NCI-H128 (cell line): ENCODE data around the gene ENTREP1.

Source experiments
- DNase-seq: peaks from one replicate; lab custom pipeline; 2025; ENCODE audit not compliant: unreplicated experiment; lab: John Stamatoyannopoulos, UW

ENTREP1 gene

DNA sequence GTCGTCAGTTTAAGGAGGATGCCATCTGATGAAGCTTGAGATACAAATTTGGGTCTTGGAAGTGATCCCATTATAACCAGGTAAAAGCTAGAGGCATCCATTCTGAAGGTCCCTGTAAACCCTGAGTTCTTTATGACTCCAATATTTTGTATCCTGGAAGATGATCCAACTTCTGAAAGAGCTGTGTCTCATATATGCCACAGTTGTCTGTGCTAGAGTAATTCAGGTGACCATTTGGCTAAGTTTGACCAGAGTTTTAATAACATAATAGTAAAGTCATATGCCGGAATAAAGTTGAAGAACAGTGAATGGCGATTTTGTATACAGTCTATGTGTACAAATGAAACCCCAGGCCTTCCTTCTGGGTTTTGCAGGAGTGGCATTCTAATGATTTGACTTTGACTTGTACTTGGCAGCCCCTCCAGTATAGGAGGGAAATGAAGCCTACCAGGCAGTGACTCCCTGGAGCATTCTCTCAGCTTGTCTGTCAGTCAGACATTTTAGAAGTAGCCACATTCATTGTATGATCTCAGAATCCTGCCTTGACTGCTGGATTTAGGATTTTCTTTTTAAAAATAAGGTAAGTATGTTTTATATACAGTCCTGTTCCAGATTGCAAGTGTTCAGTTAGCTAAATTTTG is 39.6 kb downstream of the ENTREP1 start:
- DNase-seq: no peak

DNA sequence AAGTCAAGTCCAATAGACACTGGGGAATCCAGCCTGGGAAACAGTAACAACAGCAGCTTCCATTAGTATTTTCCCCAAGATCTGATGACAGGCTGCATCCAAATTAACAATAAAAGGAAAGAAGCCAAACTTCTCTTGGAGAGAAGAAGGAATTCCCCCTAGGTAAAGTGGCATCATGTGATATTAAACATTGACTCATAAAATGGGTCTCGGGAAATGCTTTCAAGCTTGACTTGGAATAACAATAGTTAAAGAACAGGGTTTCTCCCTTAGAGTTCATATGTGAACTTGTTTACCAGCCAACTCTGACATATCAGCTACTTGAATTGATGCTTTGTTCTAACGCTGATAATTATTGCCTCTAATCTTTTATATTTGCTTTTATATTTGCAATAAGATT is 45.4 kb downstream of the ENTREP1 start:
- no peak for DNase-seq

DNA sequence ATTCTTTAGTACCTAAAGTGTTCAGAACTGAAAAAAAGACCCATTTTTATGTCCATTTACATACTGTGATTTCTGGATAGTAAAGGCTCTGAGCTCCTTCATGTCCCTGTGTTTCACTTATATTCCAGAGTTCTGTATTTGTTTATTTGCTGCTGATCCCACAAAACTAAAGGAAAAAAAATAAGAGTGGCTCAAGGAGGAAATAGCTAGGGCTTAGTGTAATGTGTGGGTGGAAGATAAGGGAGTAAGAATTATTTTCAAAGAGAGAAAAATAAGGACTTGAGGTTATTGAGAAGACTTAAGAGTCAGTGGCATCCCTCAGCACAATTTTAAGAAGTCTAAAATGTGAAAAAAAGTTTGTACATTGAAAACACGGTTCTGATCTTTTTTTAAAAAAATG is 46.0 kb downstream of the ENTREP1 start:
- no peak for DNase-seq

DNA sequence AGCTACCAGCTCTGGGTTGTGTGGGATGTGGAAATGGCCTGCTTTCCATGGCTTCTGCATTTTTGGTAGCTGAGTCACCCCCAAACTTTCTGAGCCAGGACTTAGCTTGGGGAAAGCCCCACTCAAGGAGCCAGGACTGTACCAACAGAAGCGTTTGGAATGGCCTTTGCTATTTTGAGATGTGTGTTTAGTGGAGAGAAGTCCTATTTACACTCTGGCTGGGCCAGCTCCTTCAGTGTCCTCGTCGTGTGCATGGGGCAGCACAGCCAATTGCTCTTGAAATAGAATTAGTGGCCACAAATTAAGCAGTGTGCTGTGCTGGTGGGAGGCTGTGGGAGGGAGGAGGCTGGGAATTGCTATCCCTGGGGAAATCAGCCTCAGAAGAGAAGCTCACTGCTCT is 51.6 kb downstream of the ENTREP1 start:
- DNase-seq: no peak

DNA sequence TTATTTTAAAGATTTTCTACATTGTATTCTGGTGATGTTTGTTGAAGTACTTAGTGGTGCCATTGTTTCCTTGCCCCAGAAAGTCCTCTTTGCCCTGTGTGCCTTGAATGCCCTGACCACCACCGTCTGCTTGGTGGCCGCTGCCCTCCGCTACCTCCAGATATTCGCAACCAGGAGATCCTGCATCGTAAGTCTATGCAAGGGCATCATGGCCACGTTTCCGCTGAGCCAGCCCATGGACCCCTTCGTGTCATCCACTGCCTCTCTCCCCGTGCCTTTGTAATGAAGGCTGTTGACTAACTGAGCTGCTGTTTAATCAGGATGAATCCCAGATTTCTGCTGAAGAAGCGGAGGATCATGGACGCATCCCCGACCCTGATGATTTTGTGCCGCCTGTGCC is 52.3 kb downstream of the ENTREP1 start:
- DNase-seq: no peak

DNA sequence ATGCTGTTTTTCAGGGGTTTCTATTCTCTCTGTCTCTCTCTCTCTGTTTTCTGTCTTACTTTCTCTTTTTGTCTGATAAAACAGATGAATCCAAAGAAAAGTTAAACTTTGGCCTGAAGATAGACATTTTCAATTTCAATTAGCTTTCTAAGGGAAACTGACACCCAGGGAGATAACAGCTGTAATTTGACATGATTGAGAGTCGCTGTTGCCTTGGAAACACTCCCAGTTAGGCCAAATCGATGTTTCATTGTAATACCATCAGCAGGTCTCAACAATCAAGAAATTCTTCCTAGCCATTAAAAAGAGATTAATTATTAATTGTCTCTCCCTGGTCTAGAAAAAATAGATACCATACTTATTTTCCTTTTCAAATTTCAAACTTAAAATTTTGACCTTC is 53.0 kb downstream of the ENTREP1 start:
- no peak for DNase-seq

DNA sequence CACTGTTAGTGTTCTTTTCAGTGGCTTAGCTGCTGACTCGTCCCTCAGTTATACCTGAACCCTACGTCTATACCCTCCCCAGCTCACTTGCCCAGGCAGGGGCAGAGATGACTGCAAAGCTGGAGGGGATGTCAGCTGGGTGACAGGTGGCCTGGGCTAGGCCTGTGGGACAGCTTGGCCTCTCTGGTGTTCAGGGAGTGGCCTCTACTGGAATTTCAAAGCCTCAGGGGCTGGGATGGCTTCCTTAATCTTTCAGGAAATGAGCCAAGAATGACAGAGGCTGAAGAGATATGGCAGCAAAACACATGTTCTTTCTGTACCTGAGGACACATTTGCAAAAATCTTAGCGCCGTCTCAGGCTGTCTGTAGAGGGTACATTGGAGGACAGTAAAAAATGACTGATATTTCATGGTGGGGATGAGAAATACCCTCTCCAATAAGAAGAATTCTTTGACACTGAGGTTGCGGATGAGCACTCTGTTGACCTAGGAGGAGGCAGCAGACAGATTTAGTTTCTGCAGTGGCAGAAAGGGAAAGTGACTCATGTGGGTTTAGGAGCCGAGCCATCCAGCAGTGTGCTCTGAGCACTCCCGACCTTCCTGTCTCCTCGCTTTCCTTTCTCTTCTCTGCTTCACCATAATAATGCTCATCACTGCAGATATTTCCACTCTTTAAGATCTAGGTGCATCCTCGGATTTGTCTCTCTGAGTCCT is 54.4 kb downstream of the ENTREP1 start:
- DNase-seq: no peak

DNA sequence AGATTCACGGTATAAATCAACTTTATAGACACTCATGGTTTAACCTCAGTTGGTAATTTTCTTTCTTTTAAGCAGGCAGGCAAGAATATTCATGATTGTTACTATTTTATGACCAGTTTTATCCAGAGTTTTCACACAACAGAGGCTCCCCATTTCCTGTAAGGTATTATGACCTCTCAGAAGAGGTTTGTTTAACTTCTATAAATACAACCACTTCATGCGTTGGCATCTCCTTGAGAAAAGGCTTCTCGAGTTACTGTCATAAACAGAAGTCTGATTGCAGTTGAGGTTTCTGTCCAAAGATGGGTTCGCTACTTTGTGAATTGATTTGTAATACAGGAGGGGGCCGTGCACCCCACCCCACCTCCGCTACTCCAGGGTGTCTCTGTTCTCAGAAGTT is 55.3 kb downstream of the ENTREP1 start:
- DNase-seq: no peak

DNA sequence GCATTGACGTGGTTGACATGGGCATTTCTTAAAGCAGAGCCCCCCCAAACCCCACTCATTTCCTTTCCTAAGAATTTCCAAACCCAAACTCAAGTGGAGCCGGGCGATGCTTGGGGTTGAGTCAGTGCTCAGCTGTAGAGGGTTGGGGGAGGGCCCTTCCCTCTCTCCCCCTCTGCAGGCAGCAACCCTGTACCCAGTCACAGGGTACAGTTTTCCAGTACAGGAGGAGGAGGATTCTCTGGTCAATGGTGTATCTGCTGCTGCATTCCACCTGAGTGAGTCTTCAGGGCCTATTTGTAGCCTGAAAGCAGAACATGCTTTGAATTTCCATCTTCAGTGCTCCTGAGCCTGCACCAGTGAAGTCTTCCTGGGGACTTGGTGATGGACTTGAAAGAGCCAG is 55.8 kb downstream of the ENTREP1 start:
- no peak for DNase-seq

DNA sequence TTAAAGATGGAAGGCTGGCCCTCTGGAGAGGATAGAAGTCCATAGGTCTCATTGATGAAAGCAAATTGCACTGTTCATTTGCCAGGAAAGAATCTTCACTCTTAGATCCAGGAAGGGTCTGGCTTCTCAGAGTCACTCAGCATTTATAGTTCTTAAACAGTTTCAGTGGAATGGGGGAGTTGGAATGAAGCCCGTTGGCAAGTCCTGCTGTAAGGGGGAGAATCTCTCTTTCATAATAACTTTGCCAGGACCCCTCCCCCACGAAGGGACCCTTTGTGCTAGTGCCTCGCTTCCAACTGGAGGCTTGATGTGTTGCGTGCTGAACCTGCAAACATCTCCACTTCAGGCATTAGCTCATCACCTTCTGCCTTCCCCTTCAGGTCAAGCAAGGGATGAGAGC is 57.1 kb downstream of the ENTREP1 start:
- DNase-seq: no peak

DNA sequence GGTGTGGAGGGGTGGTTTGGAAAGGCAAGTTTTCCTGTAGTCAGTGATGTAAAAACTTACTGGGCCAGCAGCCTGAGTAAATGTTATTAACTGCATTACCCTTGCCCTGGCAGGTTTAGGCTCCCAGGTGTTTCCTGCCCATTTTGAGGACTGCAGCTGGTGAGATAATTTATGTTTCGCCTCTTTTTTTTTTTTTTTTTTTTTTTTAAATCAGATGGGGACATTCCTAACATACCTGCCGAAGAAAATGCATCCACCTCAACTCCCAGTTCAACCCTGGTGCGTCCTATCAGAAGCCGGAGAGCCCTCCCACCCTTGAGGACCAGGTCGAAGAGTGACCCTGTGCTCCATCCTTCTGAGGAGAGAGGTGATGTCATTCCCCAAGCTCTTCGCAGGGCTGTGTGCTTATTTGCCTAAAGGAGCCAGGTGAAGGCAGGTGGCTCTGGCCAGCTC is 60.6 kb downstream of the ENTREP1 start:
- no peak for DNase-seq

DNA sequence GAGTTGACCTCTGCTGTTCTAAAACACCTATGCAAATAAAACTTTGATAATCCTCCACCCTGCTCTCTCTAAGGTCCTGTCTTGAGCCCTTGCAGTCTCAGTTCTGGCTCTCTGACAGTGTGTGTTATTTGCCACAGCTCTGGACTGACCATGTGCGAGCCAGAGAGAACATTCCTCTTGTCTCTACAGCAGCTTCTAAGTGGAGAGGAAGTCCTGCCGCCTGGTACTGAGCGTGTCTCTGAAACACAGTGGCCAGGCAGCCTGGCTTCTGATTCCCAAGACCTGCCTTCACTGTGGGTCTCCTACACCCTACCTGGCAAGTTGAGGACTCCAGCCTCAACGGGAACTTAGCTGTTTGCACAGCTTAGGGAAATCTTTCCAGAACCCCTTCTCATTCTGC is 61.6 kb downstream of the ENTREP1 start:
- DNase-seq: no peak

DNA sequence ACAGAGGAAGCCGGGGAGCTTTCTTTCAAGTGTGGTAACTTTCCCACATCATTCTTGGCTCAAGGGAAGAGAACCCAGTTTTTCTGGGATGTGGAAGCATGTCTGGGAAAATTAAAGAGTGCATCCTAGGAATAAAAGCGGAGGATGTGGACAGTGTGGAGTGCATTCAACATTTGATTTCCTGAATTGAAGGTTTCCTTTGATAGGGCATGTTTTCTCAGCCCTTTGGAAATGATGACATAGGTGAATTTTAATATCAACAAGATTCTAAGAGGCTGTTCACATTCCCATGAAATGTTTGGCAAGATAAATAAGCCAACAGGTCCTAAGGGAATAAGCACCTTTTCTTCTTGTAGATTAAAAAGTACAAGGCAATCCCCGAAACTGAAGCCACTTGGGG is 63.6 kb downstream of the ENTREP1 start:
- DNase-seq: no peak

DNA sequence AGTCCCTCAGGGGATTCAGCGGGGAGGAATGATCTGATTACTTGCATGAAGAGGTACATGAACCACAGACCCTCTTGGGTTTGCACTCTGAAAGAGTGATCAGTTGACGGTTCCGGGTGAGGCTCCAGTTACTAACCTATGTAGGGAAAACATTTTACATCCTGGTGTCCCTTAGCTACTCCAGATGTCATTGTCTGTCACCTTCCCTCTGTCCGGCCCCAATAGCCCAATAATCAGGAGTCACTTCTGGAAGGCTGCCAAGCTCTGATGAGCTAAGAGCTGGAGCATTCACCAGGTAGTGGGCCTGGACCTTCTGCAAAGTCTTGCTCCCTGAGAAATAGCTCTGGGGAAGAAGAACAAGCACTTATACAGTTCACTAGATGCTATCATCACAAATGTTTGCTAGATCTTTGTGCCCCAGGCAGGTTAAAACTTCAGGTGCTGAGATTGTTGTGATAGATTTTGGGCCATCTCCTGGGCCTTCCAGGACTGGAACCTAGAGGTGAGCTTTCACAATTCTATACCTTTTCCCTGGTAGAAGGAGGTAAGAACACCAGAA is 64.5 kb downstream of the ENTREP1 start:
- no peak for DNase-seq

DNA sequence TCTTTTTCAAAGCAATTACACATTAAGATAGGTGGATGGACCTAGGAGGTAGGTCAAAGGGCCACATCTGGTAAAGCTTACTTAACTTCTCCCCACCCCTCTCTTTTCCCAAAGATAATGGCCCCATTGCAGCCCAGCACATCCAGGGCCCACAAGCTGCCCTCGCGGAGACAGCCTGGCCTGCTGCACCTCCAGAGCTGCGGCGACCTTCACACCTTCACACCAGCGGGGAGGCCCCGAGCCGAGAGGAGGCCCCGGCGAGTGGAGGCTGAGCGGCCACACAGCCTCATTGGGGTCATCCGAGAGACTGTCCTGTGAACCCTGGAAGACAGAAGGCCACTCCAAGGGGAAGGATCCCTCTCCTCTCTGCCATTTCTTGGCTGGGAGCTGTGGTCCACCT is 66.5 kb downstream of the ENTREP1 start:
- no peak for DNase-seq

DNA sequence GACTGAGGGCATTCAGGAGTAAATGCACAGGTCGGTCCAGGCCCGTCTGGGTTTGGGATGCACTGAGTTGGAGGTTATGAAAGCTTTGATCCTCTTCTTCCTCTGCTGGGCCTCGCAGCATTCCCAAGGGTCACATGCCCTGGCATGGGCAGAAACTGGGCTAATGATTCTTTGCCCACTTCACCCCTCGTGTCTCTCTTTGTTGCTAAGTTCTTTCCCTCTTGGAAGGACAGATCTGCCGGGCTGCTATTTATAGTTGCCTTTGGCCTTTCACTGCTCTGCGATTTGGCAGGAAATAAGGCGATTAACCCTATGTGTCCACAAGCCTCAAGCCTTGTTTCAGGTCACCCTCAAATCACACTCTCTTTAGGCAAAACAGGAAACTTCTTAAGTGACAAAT is 66.9 kb downstream of the ENTREP1 start:
- no peak for DNase-seq

DNA sequence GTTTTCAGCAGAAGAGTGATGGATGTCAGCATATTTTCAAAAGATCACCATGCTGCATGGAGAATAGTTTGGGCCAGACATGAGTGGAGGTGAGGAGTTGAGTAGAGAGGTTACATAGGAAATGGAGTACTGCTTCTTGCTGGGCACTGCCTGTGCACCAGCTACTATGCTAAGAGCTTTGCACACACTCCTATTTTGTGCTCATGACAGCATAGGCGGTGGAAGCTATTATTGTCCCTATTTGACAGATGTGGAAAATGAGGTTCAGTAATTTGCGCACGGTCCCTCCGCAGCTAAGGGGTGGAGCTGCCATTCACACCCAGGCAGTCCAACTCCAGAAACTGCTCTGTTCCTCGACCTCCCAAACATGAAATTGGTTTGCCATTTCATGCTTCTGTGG is 67.8 kb downstream of the ENTREP1 start:
- no peak for DNase-seq

DNA sequence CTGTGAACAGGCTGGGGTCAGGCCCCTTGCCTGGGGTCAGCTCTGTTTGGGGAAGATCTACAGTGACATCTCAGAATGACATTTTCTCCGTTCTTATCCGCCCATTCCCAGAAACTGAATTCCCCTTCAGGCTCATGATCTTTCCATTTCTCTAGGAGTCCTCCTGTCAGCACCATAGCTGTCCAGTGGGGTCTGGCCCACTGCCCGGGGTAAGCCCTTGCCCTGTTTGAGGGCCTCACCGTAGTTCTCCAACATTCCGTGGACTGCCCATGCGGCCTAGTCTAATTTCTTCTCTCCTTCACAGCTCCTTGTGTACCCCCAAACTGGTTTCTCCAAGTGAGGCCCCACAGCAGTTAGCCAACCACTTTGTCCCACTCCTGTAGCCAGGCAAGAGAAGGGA is 68.4 kb downstream of the ENTREP1 start:
- DNase-seq: no peak

DNA sequence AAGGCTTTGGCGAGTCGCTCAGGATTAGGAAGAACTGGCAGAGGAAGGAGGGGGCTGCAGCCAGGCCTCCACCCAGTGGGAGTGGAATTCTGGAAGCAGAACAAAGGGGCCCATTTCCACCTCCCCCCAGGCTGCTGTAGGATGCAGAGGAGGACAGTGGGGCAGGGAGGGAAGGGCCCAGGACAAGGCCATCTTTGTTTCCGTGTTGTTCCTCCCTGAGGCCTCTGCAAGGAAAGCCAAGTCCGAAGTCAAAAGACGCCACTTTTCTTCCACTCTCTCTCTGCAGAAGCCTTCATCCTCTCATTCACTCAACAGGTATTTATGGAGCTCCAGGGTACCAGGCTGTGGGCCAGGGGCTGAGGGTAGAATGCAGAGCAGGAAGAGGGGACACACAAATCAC is 70.7 kb downstream of the ENTREP1 start:
- no peak for DNase-seq

DNA sequence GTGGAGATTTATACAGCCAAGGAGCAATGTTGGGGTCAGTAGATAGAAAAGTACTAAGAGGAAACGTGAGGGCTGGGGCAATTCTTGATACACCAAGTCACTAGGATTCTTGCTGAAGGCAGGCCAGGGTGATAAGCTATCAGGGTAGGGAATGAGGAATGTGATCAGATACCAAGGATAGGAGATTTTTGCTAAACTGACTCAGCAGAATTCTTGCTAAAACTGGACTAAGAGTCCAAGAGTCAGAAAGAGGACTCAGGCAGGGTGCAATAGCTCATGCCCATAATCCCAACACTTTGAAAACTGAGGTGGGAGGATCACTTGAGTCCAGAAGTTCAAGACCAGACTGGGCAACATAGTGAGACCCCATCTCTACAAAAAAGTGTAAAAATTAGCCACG is 71.7 kb downstream of the ENTREP1 start:
- no peak for DNase-seq

DNA sequence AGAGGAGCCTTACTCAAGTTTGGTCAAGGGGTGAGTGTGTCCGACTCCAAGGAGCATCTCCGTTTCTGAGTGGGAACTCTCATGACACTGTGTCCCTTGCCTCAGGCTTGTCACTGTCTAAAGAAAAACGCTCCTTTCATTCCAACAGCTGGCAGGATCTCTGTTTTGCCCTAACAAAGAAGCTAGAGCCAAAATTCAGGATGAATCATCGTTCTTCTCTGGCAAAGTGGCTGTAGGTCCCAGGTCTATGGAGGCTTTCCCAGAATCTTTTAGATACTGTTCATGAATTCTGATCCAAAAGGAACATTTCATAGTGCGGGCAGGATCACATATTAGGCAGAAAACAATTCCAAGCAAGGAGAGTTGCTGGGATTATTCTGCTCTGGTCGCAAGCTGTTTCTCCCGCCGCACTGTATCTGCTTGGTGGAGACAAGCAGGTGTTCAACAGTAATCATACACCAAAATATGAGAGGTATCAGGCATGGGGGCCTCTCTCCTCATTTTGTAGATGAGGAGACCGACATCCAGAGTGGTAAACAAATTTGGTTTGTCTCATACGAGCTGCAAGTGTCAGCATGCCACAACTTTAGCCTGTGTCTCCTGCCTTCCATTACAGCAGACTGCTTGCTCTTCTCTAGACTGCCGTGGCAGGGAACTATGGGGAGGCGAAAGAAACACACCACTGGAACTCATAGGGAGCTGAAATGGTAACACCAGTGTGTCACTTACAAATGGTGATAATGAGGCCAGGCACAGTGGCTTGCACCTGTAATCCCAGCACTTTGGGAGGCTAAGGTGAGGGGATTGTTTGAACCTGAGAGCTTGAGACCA is 72.6 kb downstream of the ENTREP1 start:
- DNase-seq: no peak

DNA sequence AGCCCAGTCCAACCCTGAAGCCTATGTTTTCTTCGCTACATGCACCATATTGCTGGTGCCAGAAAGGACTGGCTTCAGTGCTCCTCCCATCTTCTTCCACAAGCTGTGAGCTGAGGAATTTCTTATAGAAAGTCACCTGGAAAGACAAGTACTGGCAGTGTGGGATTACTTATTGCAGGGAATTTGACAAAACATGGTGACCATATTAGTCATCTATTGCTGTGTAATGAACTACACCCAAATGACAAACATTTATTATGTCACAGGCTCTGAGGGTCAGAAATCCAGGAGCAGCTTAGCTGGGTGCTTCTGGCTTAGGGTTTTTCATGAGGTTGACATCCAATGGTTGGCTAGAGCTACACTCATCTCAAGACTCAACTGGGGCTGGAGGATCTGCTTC is 75.5 kb downstream of the ENTREP1 start:
- no peak for DNase-seq
